ENCODE data around the gene CTNNA2. TPM values are rescaled to one million over a fixed set of nuclear protein-coding genes. Genes with fewer than 3 reads are reported as not detected.

The CTNNA2 gene
- total RNA-seq, 1 donor from 2014 or later = 2.9 TPM

DNA sequence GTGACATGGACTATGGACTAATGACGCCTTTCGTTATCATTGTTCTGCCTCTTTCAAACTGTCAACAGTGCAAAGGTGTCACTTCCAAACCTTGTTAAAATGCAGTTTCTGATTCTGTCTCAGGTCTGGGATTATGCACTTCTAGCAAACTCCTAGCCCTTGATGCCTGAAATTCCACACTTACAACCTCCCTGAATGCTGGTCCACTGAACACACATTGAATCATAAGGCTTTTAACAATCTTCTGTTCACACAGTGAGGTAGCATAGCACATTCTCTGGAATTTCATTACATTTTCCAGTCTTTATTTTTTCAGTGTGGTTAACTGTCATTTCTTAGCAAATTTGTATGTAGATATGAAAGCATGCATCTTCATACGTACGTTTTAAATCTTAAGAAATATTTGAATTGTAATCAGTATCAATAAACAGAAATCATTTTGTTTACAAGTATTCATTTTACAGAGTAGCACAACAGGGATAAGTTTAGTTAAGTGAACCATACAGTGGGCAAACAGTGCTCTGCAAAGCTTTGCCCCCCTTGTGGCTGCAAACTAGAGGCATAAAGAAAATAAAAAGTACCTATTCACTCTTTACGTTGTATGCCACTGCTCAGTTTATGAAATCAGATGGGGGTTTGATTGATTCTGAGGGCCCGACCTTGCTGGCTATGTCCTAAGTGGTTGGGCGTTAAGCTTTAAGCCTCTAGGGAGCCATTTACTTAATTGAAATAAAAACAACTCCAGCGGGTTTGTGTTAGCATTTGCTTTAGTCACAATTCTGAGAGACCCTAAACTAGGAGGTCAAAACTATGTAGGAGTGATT is 540.9 kb downstream of the CTNNA2 start:
- H3K4me1 Mint-ChIP-seq = no peaks in the 10 kb centered on the region
- H3K27me3 Mint-ChIP-seq (ENCODE audit: low read depth) = no peaks in the 10 kb centered on the region
- H3K9me3 Mint-ChIP-seq = no peaks in the 10 kb centered on the region
- no peak for DNase-seq (ENCODE audit: low read depth, low spot score)
- TF ChIP-seq, protein P1, sequence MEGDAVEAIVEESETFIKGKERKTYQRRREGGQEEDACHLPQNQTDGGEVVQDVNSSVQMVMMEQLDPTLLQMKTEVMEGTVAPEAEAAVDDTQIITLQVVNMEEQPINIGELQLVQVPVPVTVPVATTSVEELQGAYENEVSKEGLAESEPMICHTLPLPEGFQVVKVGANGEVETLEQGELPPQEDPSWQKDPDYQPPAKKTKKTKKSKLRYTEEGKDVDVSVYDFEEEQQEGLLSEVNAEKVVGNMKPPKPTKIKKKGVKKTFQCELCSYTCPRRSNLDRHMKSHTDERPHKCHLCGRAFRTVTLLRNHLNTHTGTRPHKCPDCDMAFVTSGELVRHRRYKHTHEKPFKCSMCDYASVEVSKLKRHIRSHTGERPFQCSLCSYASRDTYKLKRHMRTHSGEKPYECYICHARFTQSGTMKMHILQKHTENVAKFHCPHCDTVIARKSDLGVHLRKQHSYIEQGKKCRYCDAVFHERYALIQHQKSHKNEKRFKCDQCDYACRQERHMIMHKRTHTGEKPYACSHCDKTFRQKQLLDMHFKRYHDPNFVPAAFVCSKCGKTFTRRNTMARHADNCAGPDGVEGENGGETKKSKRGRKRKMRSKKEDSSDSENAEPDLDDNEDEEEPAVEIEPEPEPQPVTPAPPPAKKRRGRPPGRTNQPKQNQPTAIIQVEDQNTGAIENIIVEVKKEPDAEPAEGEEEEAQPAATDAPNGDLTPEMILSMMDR (conservative IDR thresholded peaks at IDR 0.05) = peak; percentile 15
- no peaks in the 10 kb centered on the region for H3K36me3 Mint-ChIP-seq (ENCODE audit: low read depth)
- no peak overlapping the region for H3K27ac Mint-ChIP-seq (ENCODE audit: unreplicated experiment)
- H3K4me3 Mint-ChIP-seq = no peak overlapping the region

DNA sequence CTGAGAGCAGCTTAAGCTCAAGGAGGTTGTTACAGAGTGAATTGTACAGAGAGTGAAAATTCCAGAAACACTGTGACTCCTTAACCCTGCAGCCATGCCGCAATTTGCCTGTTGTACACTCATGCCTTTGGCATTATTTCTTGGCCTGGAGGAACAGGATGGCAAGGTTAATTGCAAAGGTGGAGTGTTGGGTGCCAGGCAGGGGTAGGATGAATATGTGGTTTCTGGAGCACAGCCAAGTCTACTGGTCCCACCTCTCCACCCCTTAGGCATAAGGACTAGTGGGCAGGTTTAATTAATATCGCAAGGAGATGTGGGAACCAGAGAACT is 541.5 kb downstream of the CTNNA2 start:
- H3K27me3 Mint-ChIP-seq (ENCODE audit: low read depth) = no peaks in the 10 kb centered on the region
- no peak for DNase-seq (ENCODE audit: low read depth, low spot score)
- TF ChIP-seq, protein P1 (conservative IDR thresholded peaks at IDR 0.05) = no peak
- H3K4me1 Mint-ChIP-seq = peaks cover under 1% of the 10 kb centered on the region
- no peak overlapping the region for H3K4me3 Mint-ChIP-seq
- H3K27ac Mint-ChIP-seq (ENCODE audit: unreplicated experiment) = no peak overlapping the region
- no peaks in the 10 kb centered on the region for H3K9me3 Mint-ChIP-seq
- no peaks in the 10 kb centered on the region for H3K36me3 Mint-ChIP-seq (ENCODE audit: low read depth)

DNA sequence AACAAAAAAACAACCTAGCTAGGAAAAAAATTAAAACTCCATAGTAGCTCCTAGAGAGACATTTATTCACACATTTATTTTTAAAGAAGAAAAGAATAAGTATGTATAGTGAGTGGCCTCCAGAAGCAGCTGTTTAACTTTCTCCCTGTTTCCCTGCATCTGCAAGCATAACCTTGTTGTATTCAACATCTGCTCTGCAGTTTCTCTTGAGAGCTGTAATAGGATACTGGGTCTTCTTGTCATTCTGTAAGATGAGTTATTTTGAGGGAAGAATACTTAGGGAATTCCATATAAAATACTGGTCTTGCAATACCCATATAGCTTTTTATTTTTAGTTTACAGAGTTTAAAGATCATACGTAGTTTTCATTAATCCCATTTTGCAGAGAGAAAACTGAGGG is 545.1 kb downstream of the CTNNA2 start:
- Mint-ChIP-seq H3K4me3 (no peak overlapping the region), H3K27ac (ENCODE audit: unreplicated experiment) (no peak overlapping the region), H3K4me1 (peaks cover 26% of the 10 kb centered on the region), H3K27me3 (ENCODE audit: low read depth) (no peaks in the 10 kb centered on the region), H3K9me3 (no peaks in the 10 kb centered on the region), H3K36me3 (ENCODE audit: low read depth) (no peaks in the 10 kb centered on the region)
- TF ChIP-seq, protein P1 (conservative IDR thresholded peaks at IDR 0.05) = no peak
- DNase-seq (ENCODE audit: low read depth, low spot score) = no peak

DNA sequence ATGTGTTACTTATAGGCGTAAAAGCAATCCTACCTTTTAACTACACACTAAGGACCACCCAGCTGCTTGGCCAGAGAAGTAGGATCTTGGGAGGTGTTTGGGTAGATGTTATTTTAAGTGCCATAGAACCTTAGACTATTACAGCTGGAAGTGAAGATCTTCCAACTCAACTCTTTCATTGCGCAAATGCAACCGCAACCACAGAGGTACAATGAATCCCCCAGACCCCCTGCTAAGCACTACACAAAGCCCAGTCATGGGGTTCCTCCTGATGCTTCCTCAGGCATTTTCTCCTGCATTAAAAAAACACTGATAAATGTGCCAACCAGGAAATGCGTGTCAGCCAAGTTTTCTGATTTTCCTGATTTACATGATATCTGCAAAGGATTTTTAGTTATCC is 545.7 kb downstream of the CTNNA2 start:
- Mint-ChIP-seq H3K27me3 (ENCODE audit: low read depth) (no peaks in the 10 kb centered on the region), H3K4me1 (peaks cover 26% of the 10 kb centered on the region), H3K27ac (ENCODE audit: unreplicated experiment) (no peak overlapping the region)

DNA sequence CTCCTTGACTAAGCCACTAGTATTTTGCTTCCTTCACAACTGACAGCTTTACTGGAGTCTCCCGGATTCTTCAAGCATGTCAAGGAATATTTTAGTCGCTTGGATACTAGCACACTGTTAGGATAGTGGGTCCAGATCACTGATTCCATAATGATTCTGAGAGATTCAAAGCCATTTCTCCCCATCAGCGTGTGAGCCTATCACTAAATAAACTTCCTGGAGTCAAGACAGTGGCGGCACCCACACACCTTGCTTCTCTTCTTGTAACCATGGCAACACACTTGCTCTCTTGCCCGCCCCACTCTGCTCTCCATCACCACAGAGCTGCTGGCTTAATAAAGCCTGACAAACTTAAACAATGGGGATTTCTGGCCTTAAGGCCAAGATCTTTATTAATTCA is 546.6 kb downstream of the CTNNA2 start:
- no peak for DNase-seq (ENCODE audit: low read depth, low spot score)
- H3K4me1 Mint-ChIP-seq = peaks cover 26% of the 10 kb centered on the region
- H3K27ac Mint-ChIP-seq (ENCODE audit: unreplicated experiment) = no peak overlapping the region
- no peaks in the 10 kb centered on the region for H3K36me3 Mint-ChIP-seq (ENCODE audit: low read depth)
- H3K27me3 Mint-ChIP-seq (ENCODE audit: low read depth) = no peaks in the 10 kb centered on the region
- TF ChIP-seq, protein P1 (conservative IDR thresholded peaks at IDR 0.05) = no peak
- no peaks in the 10 kb centered on the region for H3K9me3 Mint-ChIP-seq
- no peak overlapping the region for H3K4me3 Mint-ChIP-seq

More for the DNA sequence above, 545.7 kb downstream of the CTNNA2 start:
- H3K36me3 Mint-ChIP-seq (ENCODE audit: low read depth) = no peaks in the 10 kb centered on the region
- H3K9me3 Mint-ChIP-seq = no peaks in the 10 kb centered on the region
- no peak for DNase-seq (ENCODE audit: low read depth, low spot score)
- no peak overlapping the region for H3K4me3 Mint-ChIP-seq
- TF ChIP-seq, protein P1 (conservative IDR thresholded peaks at IDR 0.05) = no peak
